GM18507 (cell line): ENCODE data around the gene CPED1.
"Not testable (repeated sequence)": the region's sequence is repeated elsewhere in the genome, so short reads cannot be mapped to it uniquely, and the experiment has no call there.

ENCODE experiments used
- DNase-seq: peaks from one replicate; pipeline ENCODE4 v3.0.0; 2011; ENCODE audit warnings: low read depth; ENCODE audit not compliant: insufficient read length; ENCODE audit errors: extremely low spot score
- FAIRE-seq: peaks from 2 replicates; lab custom pipeline; 2011; peaks lifted over from hg19 to GRCh38; lab: Jason Lieb, UNC

CPED1 gene

DNA sequence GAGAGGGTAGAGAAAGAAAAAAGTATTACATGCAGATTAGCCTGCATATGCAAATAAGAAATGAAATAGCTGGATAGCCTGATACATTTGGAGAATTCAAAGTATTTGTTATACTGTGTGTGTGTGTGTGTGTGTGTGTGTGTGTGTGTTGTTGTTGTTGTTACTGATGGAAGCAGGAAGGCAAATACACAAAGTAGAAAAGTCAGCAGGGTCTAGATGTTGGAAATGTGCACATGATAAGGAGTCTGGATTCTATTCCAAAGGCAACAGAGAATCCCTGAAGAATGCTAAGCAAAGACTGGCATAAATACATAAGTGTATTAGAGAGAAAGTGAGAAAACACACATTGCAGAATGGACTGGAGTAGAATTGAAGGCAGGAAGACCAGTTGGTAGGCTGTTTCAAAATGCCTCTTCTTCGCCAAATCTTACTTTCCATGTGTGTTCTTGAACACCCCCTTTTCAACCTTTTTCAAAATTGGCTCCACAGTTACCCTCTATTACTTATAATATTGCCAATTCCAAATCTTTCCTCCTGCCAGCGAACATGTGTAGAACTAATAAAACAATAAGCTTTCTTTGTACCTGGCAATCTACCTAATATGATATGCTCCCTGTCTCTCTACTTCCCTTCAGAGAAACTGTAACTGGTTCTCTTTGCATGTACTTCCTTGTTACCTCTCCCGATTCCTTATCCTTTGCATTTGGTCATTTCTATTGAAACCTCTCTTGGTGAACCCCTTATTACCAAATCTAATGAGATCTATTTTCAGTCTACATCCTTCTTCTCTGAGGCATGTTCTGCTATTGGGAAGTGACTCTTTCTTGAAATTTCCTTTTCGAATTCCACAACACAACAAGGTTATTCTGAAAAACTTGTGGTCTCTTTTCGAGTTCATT is 6.2 kb downstream of the CPED1 start:
- DNase-seq (no peak), FAIRE-seq (no peak)

DNA sequence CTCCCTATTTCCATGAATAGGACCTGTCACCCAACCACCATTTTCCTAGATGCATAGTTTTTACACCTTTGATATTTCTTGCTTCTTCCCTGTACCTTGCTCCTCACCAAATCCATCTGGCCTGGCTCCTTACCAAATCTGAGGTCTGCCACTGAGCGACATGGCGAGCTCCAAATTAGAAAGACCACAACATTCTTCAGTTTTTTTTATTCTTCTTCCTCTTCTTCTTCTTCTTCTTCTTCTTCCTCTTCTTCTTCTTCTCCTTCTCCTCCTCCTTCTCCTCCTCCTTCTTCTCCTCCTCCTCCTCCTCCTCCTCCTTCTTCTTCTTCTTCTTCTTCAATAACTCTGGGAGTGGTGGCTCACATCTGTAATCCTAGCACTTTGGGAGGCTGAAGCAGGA is 7.1 kb downstream of the CPED1 start:
- DNase-seq (no peak), FAIRE-seq (no peak)

DNA sequence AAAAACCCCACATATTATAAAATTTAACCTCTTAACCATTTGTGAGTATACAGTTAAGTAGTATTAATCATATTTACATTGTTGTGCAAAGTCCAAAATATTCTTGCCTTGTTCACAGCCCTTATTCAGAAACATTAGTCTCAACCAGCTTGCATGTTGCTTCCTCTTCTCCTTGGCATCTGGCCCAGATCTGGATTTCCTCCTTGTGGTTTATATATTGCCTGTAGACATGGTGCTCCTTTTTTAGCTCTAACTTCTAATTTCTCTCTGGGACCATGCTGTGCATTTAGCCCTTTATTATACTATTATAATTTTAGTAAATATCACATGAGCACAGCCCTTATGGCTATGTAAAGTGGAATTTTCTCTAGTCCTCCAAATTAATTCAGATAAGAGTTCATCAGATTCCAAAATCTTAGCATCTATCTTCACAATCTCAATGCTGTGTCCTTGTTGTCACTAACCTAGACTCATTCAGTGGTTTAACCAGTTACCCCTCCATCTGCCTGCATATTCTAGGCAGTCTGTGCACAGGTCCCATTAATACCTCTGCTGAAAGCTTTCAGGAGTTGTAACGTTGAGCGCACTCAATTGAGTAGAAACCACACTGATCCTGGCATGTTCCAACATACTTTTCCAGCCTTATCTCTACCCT is 7.9 kb downstream of the CPED1 start:
- peak; percentile 47 for FAIRE-seq
- no peak for DNase-seq

DNA sequence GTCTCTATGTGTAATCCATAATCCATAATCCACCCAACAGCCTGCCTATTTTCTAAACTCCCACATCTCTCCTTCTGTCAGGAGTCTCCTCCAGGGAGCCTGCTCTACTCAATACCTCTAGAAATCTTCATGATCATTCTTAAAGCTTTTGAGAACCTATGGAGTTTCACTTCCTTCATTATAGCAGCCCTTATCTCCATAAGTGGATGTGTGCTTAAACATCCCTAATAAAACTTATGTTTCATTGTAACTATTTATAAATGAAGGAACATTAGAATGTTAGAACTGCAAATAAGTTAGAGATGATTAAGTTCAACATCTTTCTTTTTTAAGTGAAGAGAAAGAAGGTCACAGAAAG is 8.5 kb downstream of the CPED1 start:
- FAIRE-seq (no peak), DNase-seq (no peak)

DNA sequence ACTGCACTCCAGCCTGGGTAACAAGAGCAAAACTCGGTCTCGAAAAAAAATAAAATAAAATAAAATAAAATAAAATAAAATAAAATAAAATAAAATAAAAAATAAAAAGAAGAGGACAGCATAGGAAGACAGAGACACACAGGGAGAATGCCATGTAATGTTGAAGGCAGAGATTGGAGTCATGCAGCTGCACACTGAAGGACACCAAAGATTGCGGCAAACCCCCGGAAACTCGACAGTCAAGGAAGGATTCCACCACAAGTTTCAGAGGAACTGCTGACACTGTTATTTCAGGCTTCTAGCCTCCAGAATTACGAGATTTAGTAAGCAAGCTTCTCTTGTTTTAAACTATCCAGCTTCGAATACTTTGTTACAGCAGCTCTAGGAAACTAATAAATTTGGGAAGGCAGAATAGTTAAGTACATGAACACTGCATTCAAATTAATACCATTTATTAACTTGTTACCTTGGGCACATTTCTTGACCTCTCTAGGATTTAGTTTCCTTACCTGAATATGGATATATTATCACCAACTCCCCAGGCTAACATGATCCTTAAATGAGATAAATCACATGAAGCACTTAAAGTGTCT is 9.5 kb downstream of the CPED1 start:
- FAIRE-seq (no peak), DNase-seq (no peak)

DNA sequence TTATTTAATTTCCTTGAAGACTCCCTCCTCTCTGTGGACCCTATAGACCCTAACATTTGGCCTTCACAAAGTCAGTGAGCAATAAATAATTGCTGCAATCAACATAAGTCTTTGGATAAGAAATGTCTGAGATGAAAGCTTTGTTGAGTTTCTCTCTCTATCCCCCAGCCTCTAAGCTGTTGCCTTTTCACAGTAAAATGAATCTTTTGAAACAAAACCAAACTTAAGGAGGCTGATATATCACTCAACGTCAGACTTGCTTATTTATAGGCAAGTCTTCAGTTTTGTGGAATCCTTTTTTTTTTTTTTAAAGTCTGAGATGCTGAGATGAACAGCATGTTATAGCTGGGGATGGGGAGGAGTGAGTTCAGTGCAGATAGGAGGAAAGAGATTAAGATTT is 10.0 kb downstream of the CPED1 start:
- no peak for FAIRE-seq
- no peak for DNase-seq

DNA sequence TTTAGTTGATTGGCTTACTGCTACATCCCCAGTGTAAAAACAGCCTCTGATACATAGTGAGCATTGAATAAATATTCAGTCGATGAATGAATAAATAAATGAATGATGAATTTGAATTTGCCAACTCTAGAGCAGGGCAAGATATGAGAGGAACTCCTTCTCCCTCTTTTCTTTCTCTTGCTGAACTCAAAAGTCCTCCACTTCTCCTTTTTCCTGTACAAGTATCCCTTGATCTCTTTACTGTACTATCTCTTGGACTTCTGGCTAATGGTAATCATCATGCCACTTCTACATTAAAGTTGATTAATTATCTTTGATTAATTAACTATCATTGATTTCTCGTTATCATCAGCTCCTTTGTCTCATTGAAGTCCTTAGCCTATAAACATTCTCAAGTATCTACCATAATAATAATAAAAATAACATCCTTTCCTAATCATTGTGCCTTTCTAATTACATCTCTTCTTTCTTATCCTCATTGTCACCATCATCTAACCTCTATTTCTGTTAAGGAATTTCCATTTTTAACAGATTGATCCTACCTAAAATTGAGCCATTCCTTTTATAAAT is 10.6 kb downstream of the CPED1 start:
- no peak for FAIRE-seq

DNA sequence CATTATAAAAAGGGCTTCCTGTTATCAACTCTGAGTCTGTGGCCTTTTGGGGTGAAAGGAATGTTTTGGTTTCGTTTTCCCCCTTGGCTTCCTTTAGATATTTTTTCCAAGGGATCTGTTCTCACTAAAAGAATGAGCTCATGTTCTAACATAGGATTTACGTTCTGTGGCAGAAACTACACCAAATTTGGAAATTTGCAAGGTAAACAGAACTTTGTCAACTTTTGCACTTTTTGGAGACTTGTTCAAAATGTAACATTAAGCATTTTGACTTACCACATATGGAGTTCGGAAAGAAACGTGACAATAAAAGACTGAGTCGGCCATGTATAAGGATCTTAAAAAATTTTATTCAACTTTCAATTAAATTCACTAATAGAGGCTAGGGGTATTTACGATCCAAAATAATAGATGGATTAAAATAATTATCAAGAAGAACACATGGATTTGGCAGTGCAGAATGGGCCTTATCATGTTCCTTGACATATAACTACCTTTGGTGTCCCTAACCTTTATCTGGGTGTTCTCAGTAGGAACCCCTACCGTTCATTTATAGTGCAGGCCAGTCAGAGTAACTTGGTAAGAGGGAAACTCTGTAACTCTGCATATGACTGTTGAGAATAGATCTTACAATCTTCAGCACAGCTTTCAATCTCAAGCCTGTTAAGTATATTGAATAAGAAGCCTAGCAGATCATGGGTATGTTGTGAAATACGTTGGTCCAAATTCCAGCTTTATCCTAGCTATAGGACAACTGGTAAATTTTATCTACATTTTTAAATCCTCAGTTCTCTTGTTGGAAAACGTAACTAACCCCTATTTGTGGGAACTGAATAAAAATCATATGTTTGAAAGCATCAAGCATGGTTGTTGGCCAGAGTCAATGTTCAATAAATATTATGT is 11.8 kb downstream of the CPED1 start:
- DNase-seq (no peak), FAIRE-seq (no peak)

More for the DNA sequence above, 10.6 kb downstream of the CPED1 start:
- no peak for DNase-seq

DNA sequence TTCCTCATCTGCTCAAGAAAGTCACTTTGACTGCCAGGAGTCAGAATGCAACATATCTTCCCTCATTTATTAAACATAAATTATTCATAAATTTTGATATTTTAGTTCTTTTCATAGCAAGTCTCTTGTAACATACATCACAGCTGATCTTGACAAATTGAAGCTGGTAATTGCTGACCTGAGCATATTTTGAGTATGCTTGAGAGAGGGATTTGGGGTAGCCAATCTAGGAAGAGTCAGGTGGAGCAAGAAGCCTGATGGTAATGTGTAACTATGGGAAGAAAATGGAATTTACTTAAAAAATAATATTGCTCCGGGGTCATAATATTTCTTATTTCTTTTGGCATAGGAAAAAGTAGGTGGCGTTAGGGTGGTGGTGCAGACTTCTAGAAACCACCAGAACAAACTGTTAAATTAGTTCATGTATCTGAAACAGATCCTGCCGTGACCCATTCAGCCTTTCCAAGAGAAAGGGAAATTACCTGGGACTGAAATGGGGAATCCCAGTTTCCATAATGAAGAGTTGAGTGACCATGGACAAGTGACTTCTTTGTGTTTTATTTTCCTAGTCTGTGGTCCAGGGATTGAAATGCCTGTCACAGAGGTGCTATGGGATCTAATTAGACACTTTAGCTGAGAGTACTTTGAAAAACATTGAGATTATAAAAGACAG is 12.9 kb downstream of the CPED1 start:
- DNase-seq: no peak

DNA sequence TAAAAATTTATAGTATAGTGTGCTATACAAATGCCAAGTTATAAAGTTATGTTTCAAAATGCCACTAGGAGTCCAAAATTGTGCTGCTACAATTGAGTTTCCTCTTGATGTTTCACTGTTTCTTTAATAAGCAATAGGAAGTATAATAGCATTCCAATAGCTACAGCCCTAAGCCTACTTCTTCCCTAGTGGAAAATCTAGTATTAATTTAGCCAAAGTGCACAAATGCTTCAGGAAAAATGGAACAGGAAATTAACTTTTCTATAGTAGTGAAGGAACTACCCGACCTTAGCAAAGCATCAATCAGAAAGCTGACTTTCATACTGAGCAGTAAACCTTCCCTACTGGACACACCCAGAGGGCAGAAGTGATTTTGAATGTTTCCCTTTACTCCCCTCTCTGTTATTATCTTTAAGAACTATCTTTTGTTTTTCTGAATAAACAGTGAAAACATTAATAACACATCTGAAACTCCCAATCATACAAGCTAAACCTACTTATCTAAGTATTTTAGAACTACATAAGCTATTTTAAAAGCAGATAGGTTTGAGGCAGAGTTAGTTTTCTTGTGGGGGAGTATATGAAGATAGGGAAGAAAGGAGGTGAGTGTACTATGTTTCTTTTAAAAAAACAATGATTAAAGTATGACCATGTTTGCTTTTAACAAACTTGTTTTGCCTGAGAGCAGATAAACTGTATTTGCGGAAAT is 13.7 kb downstream of the CPED1 start:
- DNase-seq (no peak), FAIRE-seq (no peak)

More for the DNA sequence above, 12.9 kb downstream of the CPED1 start:
- no peak for FAIRE-seq

DNA sequence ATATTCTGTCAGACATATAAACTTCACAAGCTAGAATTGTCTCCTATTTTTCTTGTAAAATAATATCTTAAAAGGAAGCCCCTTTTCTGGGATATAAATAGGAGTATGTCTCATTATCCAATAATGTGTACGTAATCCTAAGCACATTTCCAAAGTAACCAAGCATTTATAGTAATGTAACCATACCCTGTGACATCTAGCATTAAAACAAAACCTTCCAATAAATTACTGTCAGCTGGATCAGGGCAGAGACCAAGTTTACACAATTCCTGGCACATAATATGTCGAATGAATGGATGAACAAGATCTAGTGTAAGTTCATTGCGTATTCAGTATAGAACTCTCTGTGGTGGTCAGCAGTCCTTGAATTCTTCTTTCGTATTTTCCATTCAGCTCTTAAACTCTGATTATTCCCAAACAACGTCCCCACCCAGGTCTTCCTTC is 14.3 kb downstream of the CPED1 start:
- DNase-seq (no peak), FAIRE-seq (no peak)

DNA sequence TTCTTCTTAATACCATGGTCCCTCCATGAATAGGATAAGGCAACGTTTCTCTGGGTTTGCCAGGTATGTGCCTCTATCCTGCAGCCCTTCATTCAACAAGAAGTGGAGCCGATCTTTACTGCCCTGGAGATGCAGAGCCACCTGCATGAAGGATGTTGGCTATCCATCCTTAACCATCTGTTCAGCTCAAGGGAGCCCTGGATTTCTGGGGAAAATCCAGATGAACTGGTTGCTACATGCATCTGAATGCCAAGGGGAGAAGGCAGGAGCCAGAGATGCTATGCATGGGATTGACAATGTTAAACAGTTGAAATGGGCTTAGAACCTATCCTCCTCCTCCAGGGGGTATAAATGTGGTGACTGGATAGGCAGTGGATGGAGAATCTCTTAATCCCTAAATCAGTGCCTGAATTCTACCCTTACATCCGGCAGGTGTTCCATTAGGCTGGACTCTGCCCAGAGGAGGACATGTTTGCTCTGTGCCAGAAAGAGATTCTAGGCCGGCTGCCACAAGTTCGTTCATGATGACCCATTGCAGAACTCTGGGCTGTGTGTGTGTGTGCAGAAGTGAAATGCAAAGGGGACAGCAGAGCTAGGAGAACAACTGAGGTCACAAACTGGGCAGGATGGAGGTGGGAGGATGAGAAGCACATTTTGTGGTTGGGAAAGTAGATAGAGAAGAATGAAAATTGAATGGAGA is 15.6 kb downstream of the CPED1 start:
- FAIRE-seq (no peak), DNase-seq (no peak)

DNA sequence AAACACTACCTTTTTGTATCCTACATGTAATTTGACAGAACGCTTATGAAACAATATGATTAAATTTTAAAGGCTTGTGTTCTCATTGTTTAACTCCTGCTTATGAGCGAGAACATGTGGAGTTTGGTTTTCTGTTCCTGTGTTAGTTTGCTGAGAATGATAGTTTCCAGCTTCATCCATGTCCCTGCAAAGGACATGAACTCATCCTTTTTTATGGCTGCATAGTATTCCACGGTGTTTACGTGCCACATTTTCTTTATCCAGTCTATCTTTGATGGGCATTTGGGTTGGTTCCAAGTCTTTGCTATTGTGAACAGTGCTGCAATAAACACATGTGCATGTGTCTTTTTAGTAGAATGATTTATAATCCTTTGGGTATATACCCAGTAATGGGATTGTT is 16.5 kb downstream of the CPED1 start:
- DNase-seq, FAIRE-seq: not testable (repeated sequence)

DNA sequence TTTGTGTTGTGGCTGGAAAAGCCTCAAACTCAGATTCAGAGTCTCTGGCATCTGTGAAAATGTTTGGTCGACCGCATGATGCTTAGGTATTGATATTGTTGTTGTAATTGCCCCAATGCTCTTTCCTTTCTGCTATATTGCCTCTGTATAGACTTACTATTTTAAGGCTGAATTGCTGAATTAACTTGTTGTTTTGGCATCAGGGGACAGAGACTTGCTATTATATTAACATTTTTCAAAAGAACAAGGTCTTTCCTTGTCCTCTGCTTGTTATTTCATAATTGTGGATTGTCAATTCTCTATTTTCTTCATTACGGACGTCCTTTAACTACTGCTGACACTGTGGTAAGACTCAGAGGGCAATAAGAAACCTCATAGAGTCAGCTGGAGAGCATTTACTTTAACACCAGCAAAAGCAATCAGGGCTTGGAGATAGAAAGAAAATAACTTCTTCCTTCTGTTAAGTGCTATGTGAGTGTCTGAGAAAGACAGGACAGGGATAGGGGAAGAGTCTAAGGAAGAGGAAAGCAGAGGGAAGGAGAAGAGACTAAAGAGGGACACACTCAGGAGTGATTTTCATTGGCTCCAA is 17.6 kb downstream of the CPED1 start:
- DNase-seq (no peak), FAIRE-seq (no peak)

DNA sequence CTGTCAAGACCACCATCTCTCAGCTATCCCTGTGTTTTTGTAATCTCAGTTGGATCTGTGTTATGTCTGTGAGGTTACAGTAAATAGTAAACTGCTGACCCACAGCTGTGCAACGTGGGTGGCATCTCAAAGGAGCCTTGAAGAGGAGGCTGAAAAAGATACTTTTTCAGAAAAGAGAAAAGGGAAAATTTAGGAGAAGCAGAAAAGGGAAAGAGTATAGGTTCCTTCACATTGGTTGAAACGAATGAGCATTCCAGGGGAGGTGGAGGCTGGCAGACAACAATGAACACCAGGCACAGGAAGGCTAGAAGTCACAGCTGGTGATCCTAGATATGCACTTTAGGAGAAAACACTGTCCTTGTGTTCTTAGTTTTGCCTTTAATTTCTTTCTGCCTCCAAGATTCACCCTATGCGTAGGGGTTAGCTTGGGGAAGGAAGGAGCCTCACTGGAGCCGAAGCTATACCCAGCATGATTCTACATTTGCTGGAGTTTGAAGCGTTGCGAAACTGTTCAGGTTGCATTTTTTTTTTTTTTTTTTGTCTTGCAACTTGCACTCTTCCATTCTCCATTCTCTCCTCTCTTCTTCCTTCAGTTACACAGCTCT is 18.3 kb downstream of the CPED1 start:
- FAIRE-seq (no peak), DNase-seq (no peak)

DNA sequence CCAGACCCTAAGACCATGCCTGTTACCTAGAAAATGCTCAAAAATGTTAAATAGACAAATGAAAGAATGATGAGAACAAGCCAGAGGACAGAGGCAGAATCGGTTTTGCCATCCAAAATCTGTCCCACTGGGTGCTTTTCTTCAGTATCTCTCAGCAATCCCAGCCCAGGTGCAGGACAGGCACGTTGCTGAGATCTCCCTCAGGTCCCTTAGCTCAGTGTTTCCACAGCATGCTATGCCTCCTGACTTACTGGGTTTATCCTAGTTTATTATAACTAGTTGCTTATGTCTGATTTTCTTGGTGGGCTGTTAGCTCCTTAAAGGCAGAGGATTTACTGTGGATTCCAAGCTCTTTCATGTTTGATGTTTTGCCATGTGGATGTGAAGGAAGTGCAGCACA is 20.3 kb downstream of the CPED1 start:
- no peak for FAIRE-seq
- no peak for DNase-seq

DNA sequence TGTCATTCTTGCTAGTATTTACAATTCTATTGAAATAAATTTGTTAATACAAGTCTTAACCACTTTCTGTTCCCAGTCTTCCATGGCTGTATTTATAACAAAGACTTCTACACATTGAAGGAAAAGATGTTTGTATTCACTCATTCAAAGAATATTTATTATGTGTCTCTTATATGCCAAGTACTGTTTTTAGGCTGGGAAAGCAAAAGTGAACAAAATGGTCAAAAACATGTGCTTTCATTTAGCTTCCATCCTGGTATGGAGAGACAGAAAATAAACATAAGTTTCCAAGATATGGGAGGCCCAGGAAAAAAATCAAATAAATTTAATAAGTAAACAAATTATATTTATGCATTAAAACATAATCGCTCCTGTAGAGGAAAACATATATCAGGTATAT is 22.9 kb downstream of the CPED1 start:
- DNase-seq (no peak), FAIRE-seq (no peak)
